ENCODE data around the gene FGD2. TPM values are rescaled to one million over a fixed set of nuclear protein-coding genes. Genes with fewer than 3 reads are reported as not detected.

Gene FGD2
- total and polyA plus RNA-seq, 2 donors (not counting 3 experiments of a cell fraction or from before 2014, with no cell fraction given): not detected

DNA sequence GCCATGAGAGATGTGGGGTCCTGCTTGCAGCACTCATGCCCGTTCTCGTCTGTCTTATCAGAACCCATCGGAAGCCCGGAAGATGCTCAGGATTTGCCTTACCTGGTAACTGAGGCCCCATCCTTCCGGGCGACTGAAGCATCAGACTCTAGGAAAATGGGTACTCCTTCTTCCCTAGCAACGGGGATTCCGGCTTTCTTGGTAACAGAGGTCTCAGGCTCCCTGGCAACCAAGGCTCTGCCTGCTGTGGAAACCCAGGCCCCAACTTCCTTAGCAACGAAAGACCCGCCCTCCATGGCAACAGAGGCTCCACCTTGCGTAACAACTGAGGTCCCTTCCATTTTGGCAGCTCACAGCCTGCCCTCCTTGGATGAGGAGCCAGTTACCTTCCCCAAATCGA is 42.6 kb upstream of the FGD2 start:
- Histone ChIP-seq H3K9ac (replicated peaks; ENCODE audit: extremely low read depth, insufficient read depth, low read length) (no peak overlapping the region), H3K79me2 (ENCODE audit: control insufficient read depth, insufficient read depth, low read length) (no peaks in the 10 kb centered on the region), H3K9me3 (replicated peaks; ENCODE audit: control insufficient read depth, insufficient read depth, low read length) (no peaks in the 10 kb centered on the region), H3K9me1 (replicated peaks; ENCODE audit: control insufficient read depth, extremely low read depth, insufficient read depth, low read length) (no peaks in the 10 kb centered on the region), H2AFZ (ENCODE audit: low read depth, low read length) (no peak overlapping the region), H3K27me3 (ENCODE audit: control insufficient read depth in 2 of 2, insufficient read depth in 2 of 2, low read length in 2 of 2) (no peaks in the 10 kb centered on the region), H3K4me2 (ENCODE audit: insufficient read depth, low read length) (no peak overlapping the region), H3K4me1 (ENCODE audit: control insufficient read depth, extremely low read depth, insufficient read depth, low read length) (peaks cover 3% of the 10 kb centered on the region), H3K27ac (ENCODE audit: insufficient read depth, low read depth, low read length) (no peak overlapping the region), H3K36me3 (ENCODE audit: control insufficient read depth in 2 of 2, extremely low read depth in 1 of 2, insufficient read depth in 2 of 2, low read length in 2 of 2) (peaks cover 3 to 5% of the 10 kb centered on the region in 2 experiments), H4K20me1 (replicated peaks; ENCODE audit: control insufficient read depth, extremely low read depth, insufficient read depth, low read length) (no peaks in the 10 kb centered on the region), H3K4me3 (replicated peaks in 1 of 3; ENCODE audit: insufficient read depth in 1 of 3, low read depth in 1 of 3, low read length in 3 of 3) (no peak overlapping the region)
- FAIRE-seq (no peak), DNase-seq (ENCODE audit: low read depth, low spot score) (no peak)
- BruUV-seq (replicated peaks): no TSS peak
- dilution Hi-C loops (cut with MboI; ENCODE audit: extremely low pct_ligation_motif_present, low sequenced_read_pairs): no loop called here
- ChIA-PET POLR2A (no interaction called here), CTCF (interaction anchor here (1.3 kb wide), 1 partner anchor 49 kb away, joined by 3 read pairs; no protein-coding TSS in a partner anchor)
- TF ChIP-seq JUN (IDR thresholded peaks at IDR 0.05; ENCODE audit: borderline replicate concordance, insufficient read depth, insufficient read length, low read depth): no peak
- no peak for TF ChIP-seq EZH2 (IDR thresholded peaks at IDR 0.05; ENCODE audit: borderline replicate concordance, low read depth, low read length, severe bottlenecking)
- TF ChIP-seq MYC (IDR thresholded peaks at IDR 0.05; ENCODE audit: low read depth, low read length): no peak
- TF ChIP-seq MAX (IDR thresholded peaks at IDR 0.05; ENCODE audit: insufficient read depth, insufficient read length): no peak
- no peak for TF ChIP-seq FOS (IDR thresholded peaks at IDR 0.05; ENCODE audit: borderline replicate concordance, insufficient read depth, low read length)
- no peak for TF ChIP-seq POLR2A (IDR thresholded peaks at IDR 0.05; ENCODE audit: low read depth, low read length)
- TF ChIP-seq GATA2 (IDR thresholded peaks at IDR 0.05; ENCODE audit: insufficient read depth, insufficient read length, low read depth, low read length): no peak
- no peak for TF ChIP-seq POLR2AphosphoS5 (IDR thresholded peaks at IDR 0.05; ENCODE audit: insufficient read depth, low read depth, low read length)
- TF ChIP-seq, protein P1, sequence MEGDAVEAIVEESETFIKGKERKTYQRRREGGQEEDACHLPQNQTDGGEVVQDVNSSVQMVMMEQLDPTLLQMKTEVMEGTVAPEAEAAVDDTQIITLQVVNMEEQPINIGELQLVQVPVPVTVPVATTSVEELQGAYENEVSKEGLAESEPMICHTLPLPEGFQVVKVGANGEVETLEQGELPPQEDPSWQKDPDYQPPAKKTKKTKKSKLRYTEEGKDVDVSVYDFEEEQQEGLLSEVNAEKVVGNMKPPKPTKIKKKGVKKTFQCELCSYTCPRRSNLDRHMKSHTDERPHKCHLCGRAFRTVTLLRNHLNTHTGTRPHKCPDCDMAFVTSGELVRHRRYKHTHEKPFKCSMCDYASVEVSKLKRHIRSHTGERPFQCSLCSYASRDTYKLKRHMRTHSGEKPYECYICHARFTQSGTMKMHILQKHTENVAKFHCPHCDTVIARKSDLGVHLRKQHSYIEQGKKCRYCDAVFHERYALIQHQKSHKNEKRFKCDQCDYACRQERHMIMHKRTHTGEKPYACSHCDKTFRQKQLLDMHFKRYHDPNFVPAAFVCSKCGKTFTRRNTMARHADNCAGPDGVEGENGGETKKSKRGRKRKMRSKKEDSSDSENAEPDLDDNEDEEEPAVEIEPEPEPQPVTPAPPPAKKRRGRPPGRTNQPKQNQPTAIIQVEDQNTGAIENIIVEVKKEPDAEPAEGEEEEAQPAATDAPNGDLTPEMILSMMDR (IDR thresholded peaks at IDR 0.05; ENCODE audit: extremely low read depth in 1 of 2, insufficient read depth in 1 of 2, low read depth in 1 of 2, low read length in 2 of 2): no peak
- intact Hi-C loops (cut with micrococcal nuclease): no loop called here

All from endothelial cell of umbilical vein (primary cell).